HG03520 (cell line): ENCODE results near the gene BTBD9.

Source experiments
- ATAC-seq: cut with Tn5 transposase; IDR thresholded peaks from one replicate; pipeline ENCODE4 v1.9.1; 2021; ENCODE audit warnings: mild to moderate bottlenecking, moderate library complexity; ENCODE audit not compliant: unreplicated experiment

BTBD9 gene

GRCh38 chr6:38487423-38487822 lies 152.3 kb downstream of the BTBD9 start:
- no peak for ATAC-seq

DNA sequence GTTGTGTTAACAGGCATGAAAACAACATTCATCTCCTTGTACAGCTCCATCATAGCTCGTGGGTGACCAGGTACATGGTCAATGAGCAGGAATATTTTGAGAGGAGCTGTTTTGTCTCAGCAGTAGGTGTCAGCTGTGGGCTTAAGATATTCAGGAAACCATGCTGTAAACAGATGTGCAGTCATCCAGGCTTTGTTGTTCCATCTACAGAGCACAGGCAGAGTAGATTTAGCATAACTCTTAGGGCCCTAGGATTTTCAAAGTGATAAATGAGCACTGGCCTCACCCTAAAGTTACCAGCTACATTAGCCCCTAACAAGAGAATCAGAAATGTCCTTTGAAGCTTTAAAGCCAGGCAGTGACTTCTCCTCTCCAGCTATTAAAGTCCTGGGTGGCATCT lies 154.2 kb downstream of the BTBD9 start:
- ATAC-seq = no peak

GRCh38 chr6:38484656-38485055 lies 155.1 kb downstream of the BTBD9 start:
- ATAC-seq = no peak

GRCh38 chr6:38483526-38483925 lies 156.2 kb downstream of the BTBD9 start:
- ATAC-seq = no peak

- no peak for ATAC-seq
Observed at GRCh38 chr6:38482466-38482865, 157.3 kb downstream of the BTBD9 start.

GRCh38 chr6:38481851-38482250 lies 157.9 kb downstream of the BTBD9 start:
- no peak for ATAC-seq

- ATAC-seq = no peak
Observed at GRCh38 chr6:38481211-38481836, 158.4 kb downstream of the BTBD9 start.

DNA sequence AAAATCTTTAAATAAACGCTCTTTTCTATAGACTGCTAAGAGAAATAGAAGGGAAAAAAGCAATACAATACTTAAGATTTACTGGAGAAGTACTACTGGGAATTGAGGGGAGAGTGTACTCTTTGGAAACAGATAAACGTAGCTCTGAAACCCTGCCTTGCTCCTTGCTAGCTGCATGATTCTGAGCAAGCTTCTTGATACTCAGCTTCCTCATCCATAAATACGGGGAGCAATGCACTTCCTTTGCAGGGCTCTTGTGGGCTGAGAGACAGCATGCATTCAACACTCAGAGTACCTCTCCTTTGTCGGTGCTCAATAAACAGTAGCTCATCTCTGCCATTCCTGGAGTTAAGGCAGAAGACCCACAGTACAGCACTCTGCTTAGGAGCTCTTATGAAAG lies 159.7 kb downstream of the BTBD9 start:
- ATAC-seq = no peak

DNA sequence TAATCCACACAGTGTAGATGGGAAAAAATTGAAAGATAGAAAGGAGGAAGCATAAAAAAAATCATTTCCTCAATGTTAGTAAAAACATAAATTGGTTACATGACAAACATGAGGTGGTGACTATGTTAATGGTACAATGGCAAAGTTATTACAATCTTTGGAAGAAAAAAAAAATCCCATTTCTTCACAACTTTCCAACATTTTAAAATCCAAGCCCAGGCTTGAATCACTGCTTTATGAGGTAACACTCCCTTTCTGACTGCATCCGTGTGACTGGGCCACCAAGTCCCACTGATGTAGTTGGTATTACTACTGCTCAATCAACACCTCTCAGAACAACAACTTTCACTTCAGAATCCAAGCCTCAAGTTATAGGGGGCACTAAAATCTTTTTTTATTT lies 160.4 kb downstream of the BTBD9 start:
- ATAC-seq = no peak

- ATAC-seq = no peak
Observed at GRCh38 chr6:38477680-38478260, 162.0 kb downstream of the BTBD9 start.

- ATAC-seq = no peak
Observed at GRCh38 chr6:38476888-38477287, 162.8 kb downstream of the BTBD9 start.

GRCh38 chr6:38476141-38476540 lies 163.6 kb downstream of the BTBD9 start:
- no peak for ATAC-seq

- no peak for ATAC-seq
Observed at GRCh38 chr6:38470548-38470947, 169.2 kb downstream of the BTBD9 start.

- ATAC-seq = no peak
Observed at GRCh38 chr6:38467566-38467965, 172.2 kb downstream of the BTBD9 start.

DNA sequence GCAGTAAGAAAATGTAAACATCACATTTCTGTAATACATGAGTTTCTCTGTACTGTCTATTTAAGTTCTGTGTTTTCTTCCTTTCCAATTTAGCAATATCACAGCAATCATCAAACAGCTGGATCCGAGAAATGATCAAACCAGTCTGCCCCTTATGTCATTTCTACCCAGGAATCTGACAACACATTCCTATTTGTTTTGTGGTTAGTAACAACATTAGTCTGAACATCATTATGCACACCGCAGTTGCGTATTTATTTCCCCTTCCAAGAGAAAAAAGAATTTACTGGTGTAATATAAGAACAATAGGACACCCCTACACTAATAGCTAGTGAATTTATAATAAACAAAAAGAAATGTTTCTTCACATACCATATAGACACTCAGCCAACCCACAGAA lies 179.5 kb downstream of the BTBD9 start:
- ATAC-seq = no peak

DNA sequence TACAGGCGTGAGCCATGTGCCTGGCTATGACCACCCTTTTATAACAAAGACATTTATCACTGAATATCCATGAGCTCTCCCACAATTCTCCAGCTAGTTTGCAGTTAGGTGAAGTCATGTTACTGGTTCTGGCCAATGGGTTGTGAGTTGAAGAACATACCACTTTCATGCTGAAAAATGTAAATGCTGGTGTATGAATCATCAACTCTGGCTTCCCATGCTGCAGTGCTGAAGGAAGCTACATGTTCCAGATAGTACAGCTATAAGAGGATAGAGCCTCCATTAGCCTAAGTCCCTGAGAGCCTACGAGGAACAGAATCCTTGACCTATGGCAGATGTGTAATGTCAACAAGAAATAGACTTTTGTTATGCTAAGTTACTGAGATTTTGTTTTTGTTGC lies 180.4 kb downstream of the BTBD9 start:
- no peak for ATAC-seq

GRCh38 chr6:38453861-38454260 lies 185.9 kb downstream of the BTBD9 start:
- no peak for ATAC-seq

GRCh38 chr6:38452816-38453660 lies 186.7 kb downstream of the BTBD9 start:
- no peak for ATAC-seq

DNA sequence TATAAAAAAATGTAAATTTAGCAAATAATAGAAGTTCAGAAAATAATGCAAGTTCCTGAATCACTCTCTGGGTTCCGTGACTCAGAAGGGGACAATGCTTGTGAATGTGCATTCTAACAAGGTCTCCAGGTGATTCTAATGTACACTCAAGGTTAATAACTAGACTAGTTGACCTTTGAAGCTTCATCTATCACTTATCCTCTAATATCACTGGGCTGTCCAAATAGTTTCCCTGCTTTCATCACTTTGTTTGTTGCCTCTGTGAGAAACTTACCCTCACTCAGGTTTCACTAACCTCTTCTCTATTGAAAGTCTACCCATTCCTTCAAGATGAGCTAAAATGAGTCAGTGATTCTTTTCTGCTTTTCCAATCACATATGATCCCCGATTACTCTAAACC lies 189.0 kb downstream of the BTBD9 start:
- no peak for ATAC-seq

DNA sequence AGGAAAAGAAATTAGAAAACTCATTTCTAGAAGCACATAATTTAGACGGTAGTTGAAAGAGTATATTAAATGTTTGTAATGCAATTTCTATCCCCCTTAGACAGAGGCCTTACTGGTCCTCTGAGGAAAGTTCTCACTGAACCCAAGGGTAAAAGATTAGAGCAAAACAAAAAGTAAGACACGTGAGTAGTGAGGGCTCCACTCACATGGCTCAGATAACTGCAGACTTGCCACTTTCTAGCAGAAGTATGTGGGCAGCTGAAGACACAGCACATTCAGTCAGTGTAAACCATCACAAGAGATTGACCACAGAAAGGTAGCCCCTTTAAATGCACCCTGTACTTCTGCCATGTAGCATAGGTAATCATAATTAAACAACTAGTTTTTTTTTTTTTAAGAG lies 193.8 kb downstream of the BTBD9 start:
- no peak for ATAC-seq

DNA sequence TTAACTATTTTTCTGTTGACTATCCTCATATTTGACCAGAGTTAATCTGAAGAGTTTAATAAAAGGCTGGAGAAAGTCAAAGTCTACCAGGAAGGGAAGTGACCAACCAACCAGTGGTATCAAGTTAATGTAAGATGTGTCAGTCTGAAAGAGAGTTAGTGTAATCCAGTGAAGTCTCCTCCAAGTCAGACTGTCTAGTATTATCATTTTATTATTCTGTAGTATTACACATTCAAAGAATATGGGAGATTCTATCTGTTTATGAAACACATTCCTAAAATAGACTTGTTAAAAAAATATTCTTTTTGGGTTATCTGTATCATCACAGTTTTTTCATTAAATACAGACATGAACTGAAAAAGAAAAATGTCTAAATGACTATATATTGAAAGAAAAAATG lies 194.4 kb downstream of the BTBD9 start:
- no peak for ATAC-seq
